NB4 (cell line): ENCODE measurements around the gene NXF1.
"Not testable (repeated sequence)": the region's sequence is repeated elsewhere in the genome, so short reads cannot be mapped to it uniquely, and the experiment has no call there.

Source experiments
- DNase-seq: peaks from one replicate; pipeline ENCODE4 v3.0.0; 2010; ENCODE audit warnings: low read depth
- H3K4me3 ChIP-seq: one replicate; pipeline ENCODE4 v1.5.1; 2011; ENCODE audit warnings: mild to moderate bottlenecking, low read depth, low read length, moderate library complexity
- MYC ChIP-seq: IDR thresholded peaks from 2 replicates; pipeline ENCODE4 v1.6.1; 2011; ENCODE audit warnings: low read depth, low read length
- POLR2A ChIP-seq: IDR thresholded peaks from 2 replicates; pipeline ENCODE4 v1.6.1; 2011; ENCODE audit warnings: mild to moderate bottlenecking; ENCODE audit not compliant: insufficient read length; ENCODE audit errors: extremely low read depth
- TF ChIP-seq, protein P1 (sequence below): IDR thresholded peaks from one replicate; pipeline ENCODE4 v1.5.1; 2012; ENCODE audit warnings: low read depth, low read length
- TF ChIP-seq, protein P2 (sequence below): IDR thresholded peaks from 2 replicates; pipeline ENCODE4 v1.6.1; 2011; ENCODE audit warnings: low read depth, low read length

NXF1 gene

DNA sequence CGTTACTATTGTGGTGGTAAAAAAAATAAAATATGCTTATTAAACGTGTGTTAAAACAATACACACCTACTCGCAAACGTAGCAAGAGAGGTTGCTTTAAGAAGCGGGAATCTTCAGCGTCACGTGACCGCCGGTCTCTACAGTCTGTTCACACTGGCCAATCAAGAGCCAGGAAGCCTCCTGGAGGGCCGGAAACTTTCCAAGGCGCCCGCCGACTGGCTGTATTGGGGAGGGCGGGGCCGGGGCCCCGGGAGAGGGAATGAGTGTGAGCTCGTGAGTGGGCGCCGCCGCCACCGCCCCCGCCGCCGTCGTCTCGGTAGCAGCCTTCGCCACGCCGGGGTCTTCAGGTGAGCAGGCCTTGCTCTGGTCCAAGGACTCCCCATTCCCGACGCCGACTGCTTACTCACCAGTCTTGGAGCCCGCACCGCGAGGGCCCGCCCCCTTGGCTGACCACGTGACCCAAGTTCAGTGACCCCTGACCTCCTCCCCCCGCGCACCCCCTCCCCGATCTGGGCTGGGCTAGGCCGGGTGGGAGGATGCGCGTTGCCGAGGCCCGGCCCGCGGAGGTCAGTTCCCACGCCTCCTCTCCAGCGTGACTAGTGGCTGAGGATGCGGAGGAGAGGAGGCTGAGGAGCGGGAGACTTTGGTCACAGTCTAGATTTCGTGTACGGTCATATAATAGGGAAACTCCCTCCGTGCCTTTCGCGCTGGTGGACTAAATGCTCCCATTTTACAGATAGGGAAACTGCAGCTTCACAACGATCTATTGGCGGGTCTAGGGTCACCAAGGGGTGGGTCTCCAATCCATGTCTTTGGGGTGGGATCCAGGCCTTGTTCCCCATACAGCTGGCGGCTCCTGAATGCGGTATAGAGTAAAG lies 33.9 kb downstream of the NXF1 start, which contains the start of gene TAF6L:
TAF6L (plus strand) TSS at position 253 of the 878 bp plus-strand sequence. CDS start 4,388 bp downstream, outside the sequence.
- peak; percentile 98 for DNase-seq
- TF ChIP-seq, protein P1, sequence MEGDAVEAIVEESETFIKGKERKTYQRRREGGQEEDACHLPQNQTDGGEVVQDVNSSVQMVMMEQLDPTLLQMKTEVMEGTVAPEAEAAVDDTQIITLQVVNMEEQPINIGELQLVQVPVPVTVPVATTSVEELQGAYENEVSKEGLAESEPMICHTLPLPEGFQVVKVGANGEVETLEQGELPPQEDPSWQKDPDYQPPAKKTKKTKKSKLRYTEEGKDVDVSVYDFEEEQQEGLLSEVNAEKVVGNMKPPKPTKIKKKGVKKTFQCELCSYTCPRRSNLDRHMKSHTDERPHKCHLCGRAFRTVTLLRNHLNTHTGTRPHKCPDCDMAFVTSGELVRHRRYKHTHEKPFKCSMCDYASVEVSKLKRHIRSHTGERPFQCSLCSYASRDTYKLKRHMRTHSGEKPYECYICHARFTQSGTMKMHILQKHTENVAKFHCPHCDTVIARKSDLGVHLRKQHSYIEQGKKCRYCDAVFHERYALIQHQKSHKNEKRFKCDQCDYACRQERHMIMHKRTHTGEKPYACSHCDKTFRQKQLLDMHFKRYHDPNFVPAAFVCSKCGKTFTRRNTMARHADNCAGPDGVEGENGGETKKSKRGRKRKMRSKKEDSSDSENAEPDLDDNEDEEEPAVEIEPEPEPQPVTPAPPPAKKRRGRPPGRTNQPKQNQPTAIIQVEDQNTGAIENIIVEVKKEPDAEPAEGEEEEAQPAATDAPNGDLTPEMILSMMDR, result no peak
- TF ChIP-seq, protein P2, sequence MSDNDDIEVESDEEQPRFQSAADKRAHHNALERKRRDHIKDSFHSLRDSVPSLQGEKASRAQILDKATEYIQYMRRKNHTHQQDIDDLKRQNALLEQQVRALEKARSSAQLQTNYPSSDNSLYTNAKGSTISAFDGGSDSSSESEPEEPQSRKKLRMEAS, result peak; percentile 90
- peak; percentile 71 for TF ChIP-seq POLR2A
- TF ChIP-seq MYC, result 0 out of 2 replicates have a peak, but pooled peaks have one; percentile 12
- H3K4me3 ChIP-seq, result peak within 1 kb of the TSS; percentile 87

DNA sequence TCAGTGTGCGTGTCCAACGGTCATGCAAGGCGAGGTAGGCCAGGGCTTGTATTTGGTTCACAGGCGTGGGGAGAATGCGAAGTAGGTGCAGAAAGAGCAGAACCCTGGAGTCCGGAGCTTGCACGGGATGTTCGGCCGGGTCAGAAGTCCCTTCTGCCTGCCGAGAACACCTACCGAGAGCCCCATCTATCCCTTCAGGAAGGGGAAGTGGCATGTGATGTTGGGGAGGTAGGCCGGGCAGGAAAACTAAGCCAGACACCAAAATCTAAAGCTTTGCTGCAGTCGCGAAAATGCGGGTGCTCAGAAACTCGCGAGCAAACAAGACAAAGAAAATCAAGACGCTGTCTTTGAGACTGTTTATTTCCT lies 34.5 kb downstream of the NXF1 start:
- no peak for DNase-seq
- H3K4me3 ChIP-seq, result peak overlapping the region; percentile 87
- TF ChIP-seq, protein P1, result no peak
- no peak for TF ChIP-seq POLR2A
- TF ChIP-seq, protein P2, result no peak
- peak; percentile 21; the same call in 1 of the 2 replicates for TF ChIP-seq MYC

DNA sequence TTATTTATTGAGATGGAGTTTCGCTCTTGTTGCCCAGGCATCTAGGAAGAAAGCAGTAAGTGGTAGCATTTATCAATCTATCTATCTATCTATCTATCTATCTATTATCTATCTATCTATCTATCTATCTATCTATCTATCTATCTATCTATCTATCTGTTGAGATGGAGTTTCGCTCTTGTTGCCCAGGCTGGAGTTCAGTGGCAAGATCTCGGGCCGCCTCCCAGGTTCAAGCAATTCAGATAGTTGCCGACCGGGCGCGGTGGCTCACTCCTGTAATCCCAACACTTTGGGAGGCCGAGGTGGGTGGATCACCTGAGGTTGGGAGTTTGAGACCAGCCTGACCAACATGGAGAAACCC lies 44.4 kb downstream of the NXF1 start:
- DNase-seq, H3K4me3 ChIP-seq: not testable (repeated sequence)

DNA sequence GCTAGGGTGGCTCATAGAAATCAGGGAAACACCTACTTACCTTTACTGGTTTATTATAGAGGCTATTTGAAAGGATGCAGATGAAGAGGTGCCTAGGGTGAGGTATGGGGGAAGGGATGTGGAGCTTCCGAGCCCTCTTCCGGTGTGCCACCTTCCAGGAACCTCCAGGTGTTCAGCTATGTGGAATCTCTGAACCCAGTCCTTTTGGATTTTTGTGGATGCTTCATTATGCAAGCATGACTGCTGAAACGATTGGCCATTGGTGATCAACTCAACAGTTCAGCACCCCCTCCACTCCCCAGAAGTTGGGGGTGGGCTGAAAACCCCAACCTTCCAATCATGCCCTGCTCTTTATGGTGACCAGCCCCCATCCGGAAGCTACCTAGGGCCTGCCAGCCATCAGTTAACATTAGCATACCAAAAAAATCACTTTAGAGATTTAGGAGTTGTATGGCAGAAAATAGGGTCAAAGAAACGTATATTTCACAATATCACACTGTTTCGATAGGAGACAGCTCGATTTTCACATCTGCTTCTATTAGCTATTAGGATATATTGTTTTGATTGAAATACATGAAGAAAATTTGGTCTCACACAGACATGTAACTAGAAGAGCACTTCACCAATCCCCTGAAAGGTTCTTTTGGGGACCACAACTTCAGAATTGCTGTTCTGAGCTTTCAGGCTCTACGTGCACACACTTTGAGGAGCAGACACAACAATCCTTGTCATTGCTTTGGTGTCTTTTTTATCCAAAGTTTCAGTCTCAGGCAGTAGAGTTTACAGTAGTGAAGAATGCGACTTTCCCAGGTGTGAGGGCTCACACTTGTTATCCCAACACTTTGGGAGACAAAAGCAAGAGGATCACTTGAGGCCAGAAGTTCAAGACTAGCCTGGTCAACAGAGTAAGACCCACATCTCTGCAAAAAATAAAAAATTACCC lies 47.1 kb downstream of the NXF1 start:
- TF ChIP-seq, protein P2, result no peak
- no peak for TF ChIP-seq MYC
- no peak for TF ChIP-seq POLR2A
- TF ChIP-seq, protein P1, result no peak
- no peak overlapping the region for H3K4me3 ChIP-seq
- DNase-seq, result no peak

DNA sequence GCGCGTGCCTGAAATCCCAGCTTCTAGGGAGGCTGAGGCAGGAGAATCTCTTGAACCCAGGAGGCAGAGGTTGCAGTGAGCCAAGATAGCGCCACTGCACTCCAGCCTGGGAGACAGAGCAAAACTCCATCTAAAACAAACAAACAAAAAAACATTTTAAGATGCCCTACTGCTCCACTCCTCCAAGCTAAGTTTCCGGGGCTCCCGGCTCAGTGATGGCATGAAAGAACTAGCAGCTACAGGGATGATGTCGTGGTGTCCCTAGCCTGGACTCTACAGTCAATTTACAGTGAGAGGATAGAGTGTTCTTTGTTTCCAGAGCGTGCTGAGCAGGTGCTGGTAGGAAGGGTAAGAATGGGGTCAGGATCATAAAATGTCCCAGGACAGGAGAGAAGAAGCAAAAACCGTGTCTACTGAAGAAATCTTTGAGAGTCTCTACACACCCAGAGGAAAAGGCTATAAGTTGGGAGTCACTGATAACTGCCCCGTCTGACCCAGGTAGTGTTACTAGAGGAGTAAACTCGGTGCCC lies 50.1 kb downstream of the NXF1 start:
- TF ChIP-seq, protein P2, result no peak
- TF ChIP-seq, protein P1, result no peak
- TF ChIP-seq MYC (no peak), POLR2A (no peak)
- no peak overlapping the region for H3K4me3 ChIP-seq
- no peak for DNase-seq
